Measurements from ENCODE around the gene SEMA6C. TPM values are rescaled to one million over a fixed set of nuclear protein-coding genes. Genes with fewer than 3 reads are reported as not detected.
"Not testable (repeated sequence)": the region's sequence is repeated elsewhere in the genome, so short reads cannot be mapped to it uniquely, and the experiment has no call there.

Gene SEMA6C, protein sequence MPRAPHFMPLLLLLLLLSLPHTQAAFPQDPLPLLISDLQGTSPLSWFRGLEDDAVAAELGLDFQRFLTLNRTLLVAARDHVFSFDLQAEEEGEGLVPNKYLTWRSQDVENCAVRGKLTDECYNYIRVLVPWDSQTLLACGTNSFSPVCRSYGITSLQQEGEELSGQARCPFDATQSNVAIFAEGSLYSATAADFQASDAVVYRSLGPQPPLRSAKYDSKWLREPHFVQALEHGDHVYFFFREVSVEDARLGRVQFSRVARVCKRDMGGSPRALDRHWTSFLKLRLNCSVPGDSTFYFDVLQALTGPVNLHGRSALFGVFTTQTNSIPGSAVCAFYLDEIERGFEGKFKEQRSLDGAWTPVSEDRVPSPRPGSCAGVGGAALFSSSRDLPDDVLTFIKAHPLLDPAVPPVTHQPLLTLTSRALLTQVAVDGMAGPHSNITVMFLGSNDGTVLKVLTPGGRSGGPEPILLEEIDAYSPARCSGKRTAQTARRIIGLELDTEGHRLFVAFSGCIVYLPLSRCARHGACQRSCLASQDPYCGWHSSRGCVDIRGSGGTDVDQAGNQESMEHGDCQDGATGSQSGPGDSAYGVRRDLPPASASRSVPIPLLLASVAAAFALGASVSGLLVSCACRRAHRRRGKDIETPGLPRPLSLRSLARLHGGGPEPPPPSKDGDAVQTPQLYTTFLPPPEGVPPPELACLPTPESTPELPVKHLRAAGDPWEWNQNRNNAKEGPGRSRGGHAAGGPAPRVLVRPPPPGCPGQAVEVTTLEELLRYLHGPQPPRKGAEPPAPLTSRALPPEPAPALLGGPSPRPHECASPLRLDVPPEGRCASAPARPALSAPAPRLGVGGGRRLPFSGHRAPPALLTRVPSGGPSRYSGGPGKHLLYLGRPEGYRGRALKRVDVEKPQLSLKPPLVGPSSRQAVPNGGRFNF
- 0.12 and 0.79 TPM in 2 replicates for total RNA-seq (2014; rRNA removed; shearing (Covaris generic))

DNA sequence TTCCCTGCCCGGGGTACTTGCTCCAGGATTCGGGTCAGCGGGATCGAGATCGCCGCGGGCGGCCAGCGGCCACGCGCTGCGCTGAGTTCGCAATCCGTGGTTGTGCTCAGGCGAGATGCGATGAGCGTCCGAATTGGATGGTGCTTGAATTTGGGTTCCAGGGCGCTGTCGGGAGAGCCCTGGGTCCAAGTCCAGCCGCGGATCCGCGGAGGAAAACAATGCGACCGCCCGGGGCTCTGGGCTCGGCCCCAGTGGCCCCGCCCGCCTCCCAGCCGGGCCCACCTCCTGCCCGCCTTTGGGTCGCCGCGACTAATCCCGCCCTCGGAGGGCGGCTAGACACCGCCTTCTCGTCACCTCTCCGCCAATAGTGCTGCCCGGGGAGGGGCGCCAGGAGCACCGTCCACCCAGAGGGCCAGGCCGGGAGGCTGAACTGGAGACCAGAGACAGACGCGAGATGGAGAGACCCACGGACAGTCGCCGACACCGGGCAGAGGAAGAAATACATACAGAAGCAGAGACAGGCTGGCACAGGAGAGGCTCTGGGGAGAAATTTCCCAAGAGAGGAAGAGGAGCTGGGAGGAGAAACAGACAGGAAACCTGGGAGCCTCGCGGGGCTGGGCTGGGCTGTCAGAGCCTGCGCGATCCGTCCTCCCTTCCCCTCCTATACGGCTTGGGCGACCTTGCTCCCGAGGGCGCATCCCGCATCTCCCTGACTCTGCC lies at the start of gene SEMA6C:
SEMA6C (minus strand) TSS at position 220 of the 720 bp plus-strand sequence. CDS start 4,010 bp downstream, outside the sequence.
- peak; percentile 93 for DNase-seq (ENCODE audit: low read depth)

DNA sequence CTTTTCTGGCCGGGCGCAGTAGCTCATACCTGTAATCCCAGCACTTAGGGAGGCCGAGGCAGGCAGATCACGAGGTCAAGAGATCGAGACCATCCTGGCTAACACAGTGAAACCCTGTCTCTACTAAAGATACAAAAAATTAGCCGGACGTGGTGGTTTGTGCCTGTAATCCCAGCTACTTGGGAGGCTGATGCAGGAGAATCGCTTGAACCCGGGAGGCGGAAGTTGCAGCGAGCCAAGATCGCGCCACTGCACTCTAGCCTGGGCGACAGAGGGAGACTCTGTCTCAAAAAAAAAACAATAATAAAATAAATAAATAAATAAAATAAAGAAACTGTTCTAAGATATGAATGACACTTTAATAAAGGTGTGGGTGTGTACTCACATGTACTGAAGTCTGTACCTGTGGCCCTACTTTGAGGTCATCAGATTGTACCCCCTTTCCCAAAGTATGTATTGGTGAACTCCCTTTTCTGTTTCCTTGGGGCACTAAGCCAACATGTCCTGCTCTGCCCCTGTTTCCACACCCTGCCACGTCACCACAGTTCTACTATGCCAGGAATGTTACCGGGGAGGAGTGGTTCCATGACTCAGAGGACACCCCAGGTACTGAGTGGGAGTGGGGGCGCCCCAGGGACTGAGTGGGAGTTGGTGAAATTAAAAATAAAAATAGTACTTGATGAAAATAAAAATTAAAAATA lies 48.6 kb upstream of the SEMA6C start:
- peak; percentile 98 for DNase-seq (ENCODE audit: low read depth)

DNA sequence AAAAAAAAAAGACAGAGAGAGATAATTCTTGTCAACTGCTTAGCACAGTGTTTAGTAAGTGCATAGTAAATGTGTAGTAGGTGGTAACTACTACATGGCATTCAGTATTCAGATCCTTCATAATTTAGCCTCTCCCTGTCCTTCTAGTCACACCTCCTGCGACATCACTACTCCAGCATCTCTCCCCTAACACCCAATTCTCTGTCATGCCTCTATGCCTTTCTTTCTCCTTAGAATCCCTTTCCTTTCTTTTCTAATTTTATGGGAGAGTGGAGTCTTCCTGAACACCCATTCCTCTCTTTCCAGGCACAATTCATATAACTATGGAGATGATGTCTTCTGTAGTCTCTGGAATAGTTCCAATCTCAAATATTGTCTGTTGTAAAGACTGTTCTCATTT lies 47.4 kb upstream of the SEMA6C start:
- peak; percentile 20 for DNase-seq (ENCODE audit: low read depth)

DNA sequence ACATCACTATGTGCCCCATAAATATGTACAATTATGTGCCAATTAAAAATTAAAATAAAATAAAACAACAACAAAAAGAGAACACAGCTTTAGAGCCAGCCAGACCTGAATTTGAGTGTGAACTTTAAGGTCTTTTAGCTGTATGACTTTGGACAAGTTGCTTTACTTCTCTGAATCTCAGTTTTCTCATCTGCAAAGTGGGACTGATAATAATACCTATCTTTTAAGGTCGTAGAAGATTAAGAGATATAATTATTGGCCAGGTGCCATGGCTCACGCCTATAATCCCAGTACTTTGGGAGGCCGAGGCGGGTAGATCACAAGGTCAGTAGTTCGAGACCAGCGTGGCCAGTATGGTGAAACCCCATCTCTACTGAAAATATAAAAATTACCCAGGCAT lies 46.9 kb upstream of the SEMA6C start:
- DNase-seq (ENCODE audit: low read depth), result no peak

DNA sequence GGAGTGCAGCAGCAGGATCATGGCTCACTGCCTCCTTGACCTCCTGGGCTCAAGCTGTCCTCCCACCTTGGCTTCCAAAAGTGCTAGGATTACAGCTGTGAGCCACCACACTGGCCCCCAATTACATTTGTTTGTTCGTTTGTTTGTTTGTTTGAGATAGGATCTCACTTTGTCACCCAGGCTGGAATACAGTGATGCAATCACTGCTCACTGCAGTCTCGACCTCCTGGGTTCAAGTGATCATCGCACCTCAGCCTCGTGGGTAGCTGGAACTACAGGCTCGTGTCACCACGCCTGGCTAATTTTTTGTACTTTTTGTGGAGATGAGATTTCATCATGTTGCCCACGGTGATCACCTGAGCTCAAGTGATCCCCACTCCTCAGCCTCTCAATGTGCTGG lies 45.6 kb upstream of the SEMA6C start:
- DNase-seq (ENCODE audit: low read depth), result no peak

DNA sequence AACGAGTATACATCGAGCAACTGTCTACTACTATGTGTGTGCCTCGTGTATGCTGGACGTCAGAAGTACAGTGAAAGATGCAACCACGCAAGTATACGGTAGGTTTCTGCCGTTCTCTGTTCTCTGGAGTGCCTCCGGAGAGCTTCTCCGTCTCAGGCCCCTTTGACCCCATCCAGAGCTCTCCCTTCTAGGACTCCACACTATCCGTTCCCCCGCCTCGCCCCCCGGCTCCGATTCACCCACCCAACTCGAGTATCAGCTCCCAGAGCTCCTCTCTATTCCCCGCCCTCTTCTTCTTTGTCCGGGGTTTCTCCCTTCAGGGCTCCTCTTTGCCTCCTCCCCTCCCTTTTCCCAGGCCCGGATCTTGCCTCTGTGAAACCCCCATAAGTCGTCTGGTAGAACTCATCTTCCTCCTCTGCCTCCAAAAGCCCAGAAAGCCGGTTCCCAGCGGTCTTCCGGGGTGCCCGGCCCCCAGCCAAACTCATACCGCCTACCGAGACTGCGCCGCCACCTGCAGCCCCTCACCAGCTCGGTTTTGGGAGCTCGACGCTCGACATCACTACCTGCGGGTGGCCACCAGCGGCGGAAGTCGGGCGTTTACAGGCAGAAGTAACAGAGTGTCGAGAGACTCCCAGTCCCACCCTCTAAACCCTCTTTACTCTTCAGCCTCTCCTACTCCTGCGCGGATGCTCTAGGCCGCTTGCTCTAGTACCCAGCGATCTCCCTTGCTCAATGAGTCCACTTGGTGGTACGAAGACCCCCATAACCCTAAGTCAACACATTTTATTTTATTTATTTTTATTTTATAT lies 43.4 kb upstream of the SEMA6C start, which contains the start of gene VPS72:
VPS72 (minus strand) TSS at position 561 of the 809 bp plus-strand sequence; CDS start at position 485, 76 bp downstream.
- DNase-seq (ENCODE audit: low read depth), result peak; percentile 89

DNA sequence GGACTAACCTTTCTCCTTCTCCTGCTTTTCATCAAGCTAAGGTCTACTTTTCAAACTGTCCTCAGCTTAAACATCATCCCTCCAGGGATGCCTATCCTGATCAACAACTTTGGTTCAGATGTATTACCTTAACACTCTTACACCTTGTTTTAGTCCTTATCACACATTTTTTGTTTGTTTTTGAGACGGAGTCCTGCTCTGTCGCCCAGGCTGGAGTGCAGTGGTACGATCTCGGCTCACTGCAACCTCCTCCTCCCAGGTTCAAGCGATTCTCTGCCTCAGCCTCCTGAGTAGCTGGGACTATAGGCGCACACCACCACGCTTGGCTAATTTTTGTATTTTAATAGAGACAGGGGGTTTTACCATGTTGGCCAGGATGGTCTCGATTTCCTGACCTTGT lies 42.2 kb upstream of the SEMA6C start:
- DNase-seq (ENCODE audit: low read depth), result not testable (repeated sequence)

DNA sequence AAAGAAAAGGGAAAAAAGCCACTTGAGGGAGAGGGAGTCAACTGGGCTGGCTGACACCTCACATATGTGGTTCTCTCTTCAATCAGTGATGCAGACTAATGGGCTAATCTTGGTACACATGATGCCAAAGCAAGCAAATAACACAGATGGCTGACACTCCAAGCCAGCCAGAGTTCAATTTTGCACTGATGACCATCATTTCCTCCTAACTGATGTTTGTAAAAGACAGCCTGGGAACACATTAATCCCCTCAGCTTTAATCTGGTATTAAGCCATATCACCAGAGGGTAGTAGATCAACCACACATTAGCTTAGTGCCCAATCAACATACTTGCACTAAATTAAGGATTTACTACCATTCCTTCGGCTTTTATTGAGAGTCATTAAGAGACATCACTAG lies 40.8 kb upstream of the SEMA6C start:
- no peak for DNase-seq (ENCODE audit: low read depth)

DNA sequence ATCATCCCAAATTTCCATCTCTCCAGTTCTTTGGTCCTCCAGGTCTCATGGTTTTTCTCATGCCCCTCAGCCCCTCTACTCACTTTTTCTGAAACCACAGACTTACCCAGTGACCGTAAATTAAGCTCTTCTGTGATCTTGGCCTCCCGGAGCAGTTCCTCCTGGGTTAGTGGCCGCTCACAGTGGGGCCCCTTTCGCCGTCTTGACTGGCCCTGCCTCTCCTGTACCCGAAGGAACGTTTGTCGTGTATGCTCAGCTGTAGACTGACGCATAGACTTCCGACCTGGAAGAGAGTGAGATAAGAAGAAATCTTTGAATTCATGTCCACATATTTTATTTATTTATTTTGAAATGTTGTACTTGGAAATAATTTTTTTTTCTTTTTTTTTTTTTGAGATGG lies 37.8 kb upstream of the SEMA6C start:
- DNase-seq (ENCODE audit: low read depth), result no peak

DNA sequence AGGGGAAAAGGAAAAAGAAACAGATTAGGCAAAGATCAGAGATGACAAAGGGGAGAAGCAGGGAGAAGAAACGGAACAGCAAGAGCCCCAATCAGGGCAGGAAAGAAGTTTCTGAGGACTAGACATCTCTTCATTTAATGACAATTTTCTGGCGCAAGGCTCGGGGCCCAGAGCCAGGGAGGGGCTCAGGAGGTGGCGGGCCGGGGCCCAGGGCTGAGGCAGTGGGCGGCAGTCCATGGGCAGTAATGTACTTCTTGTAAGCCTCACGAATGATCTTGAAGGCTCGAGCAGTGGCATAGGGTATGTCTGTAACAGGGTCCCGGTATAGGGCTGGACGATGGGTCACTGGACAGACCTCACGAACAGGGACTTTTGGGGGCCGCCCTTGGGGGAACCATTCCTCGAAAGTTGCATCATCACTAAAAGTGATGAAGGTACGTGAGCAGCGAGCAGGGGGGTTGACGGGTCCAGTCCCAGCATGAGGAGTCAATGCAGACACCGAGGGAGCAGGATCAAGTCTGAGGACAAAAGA lies 30.1 kb upstream of the SEMA6C start:
- no peak for DNase-seq (ENCODE audit: low read depth)

DNA sequence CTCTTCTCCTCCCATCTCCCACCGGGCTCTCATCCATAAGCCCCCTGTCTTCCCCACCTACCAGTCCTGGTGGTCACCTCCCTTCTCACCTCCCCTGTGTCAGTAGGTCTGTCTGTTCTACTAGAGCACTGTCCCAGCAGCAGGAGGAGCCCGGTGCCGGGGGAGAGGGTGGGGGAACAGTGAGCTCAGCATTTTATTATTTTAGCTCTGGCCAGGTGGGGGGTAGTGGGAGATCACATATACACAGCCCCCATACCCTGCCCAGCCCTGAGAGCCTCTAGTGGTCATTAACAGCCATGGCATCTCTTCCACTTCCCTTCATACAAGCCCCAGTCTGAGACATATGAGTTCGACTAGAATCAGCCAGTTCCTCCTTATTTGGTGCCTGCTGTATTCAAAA lies 29.4 kb upstream of the SEMA6C start, which contains the start of gene TMOD4:
TMOD4 (minus strand) TSS at position 119 of the 400 bp plus-strand sequence. CDS start 1,106 bp downstream, outside the sequence.
- no peak for DNase-seq (ENCODE audit: low read depth)

DNA sequence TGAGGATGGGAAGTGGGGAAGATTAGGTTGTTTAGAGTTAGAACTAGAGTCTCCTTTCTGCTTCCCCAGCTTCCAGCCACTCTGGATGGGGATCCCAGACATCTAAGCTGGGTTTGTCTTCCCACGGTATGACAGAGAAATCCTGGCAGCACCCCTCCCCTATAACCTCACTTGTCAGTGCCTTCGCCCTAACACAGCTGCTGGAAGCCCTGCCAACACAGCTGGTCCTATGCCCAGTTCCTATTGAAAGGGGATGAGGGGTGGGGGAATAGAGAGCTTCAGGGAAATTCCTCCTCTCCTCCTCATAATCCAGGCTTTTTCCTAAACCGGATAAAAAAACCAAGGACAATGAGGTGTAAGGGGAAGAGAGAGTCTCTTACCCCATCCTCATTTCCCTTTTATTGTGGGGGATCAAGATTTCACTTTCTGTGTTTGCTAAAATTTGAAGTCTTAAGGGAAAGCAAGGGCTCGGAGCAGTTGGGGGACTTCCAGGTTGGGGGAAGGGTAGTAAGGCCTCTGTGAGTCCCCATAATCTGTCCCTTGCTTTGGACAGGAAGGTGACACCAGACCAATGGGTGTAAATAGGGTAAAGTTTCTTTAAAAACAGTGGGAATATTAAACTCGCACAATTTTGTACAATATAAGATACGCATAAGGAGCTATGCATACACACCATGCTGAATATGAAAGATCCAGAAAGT lies 28.8 kb upstream of the SEMA6C start:
- DNase-seq (ENCODE audit: low read depth), result no peak

DNA sequence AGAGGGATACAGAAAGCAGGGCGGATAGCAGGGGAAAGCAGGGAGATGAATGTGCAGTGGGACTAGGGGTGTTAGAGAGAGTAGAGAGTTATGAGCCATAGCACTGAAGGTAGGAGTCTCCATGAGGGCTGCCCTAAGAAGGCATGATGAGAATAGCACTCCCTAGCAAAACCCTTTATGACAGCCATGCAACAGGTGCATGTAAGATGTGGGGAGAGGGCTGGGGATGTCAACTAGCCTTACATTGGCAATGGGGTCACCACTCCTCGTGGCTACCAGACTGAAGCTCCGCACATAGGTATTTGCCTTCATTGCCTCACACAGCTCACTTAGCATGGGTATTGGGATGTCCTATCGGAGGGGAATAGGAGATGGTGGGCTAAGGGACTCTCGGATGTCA lies 24.8 kb upstream of the SEMA6C start:
- no peak for DNase-seq (ENCODE audit: low read depth)

DNA sequence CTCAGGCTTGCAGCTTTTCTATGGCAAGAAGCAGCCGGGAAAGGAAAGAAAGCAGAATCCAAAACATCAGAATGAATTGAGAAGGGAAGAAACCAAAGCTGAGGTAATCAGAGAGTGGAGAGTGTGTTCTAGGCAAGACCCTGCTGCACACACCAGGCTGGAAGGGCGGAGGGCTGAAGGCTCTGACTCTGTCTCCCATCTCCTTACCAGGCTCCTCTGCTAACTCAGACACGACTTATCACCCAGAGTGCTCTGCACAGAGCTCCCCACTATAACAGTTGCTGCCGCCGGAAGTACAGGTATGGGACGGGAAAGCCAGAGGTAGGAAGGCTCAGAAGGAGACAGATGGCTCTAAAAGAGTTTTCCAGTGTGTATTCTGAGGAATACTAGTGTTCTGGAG lies 20.7 kb upstream of the SEMA6C start:
- DNase-seq (ENCODE audit: low read depth), result no peak

DNA sequence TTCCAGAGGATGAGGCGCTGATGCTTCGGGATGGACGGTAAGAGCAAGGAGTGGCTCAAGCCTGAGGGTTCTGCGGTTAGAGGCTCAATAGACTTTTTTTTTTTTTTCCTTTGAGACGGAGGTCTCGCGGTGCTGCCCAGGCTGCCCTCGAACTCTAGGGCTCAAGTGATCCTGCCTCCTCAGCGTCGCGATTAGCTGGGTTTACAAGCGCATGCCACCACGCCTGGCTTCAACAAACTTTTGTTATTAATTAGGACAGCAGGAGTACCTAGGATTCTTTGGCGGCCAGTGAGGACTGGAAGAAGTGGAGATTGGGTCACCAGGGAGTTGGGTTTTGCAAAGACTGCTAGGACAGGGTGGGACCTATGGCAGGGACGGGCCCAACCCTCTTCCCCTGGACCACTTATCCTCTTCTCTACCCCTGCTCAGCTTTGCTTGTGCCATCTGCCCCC lies 20.1 kb upstream of the SEMA6C start:
- DNase-seq (ENCODE audit: low read depth), result peak; percentile 78

DNA sequence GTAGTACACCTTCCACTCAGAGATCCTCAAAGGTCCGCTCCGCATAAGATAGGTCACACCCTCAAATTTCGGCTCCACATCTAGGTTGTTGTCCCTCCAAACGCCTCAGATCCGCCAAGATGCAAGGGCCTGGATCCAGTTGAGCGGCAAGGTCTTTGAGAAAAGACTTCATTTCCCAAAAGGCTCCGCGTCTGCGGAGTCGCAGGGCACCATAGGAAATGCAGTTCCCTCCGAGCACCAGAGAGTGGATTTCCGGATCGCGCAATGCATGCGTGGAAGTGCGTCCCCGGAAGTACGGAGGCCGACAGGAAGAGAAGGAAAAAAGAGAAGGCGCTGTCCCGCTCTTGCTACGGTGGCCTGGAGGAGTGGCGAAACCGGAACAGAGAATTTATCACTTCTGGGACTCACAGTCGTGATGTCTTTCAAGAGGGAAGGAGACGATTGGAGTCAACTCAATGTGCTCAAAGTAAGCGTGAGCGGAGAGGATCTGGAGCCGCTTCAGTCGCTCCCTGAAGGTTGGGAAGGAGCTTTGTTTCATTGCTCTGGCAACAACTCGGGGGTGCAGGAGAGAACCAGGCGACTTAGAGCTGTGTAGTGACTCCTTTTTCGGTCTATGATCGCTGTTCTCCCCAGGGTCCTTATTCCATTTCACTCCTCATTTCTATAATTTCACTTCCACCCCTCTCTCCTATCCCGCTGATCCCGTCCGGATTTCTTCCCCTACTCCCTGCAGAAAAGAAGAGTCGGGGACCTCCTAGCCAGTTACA lies 19.5 kb upstream of the SEMA6C start, which contains the start of the genes LYSMD1 and SCNM1:
LYSMD1 (minus strand) TSS at position 165 of the 767 bp plus-strand sequence. CDS start 644 bp downstream, outside the sequence.
SCNM1 (plus strand) TSS at position 407 of the 767 bp plus-strand sequence; CDS start at position 416, 9 bp downstream.
- DNase-seq (ENCODE audit: low read depth), result peak; percentile 99

DNA sequence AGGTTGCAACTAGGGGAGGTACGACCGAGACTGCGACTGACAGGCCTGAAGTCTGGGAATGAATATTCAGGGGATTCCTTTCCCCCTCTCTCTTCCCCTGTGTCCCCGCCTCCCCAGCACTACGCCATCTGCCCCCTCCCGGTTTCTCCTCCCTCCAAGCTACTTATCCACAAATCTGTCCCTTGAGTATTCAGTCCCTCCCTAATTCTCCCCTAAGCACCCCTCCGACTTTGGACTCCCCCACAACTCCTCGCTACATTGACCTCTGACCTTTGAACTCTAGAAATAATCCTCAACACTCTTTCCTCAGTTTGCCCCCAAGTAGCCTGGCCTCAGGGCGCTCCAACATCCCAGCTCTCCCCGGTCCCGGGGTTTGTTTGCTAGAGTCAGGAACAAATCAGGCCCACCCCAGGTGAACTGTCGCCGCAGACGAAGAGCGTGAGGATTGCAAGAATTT lies 18.9 kb upstream of the SEMA6C start:
- DNase-seq (ENCODE audit: low read depth), result peak; percentile 26

DNA sequence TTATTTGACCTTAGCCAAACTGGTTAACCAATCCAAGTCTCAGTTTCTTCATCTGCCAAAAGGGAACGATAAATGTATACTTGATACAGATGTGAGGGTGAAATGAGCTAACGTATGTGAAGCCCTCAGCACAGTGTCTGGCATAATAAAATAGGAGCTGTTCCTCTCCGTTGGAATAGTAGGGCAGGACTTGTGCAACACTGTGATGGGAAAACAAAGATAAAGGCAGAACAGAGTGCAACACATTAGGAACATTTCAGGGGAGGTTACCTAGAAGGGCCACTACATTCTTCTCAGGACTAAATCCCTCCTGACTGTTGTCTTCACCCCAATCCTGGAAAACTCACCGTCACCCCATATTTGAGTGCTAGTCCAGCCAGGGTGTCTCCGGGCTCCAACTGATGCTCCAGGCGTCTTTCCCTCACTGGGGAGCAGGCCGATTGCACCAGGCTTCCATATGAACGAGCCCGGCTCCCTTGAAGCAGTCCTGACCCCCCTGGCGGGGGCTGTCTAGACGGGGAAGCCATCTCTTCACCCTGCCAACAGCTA lies 18.4 kb upstream of the SEMA6C start:
- no peak for DNase-seq (ENCODE audit: low read depth)
